ENCODE measurements around the gene AGBL4. TPM values are rescaled to one million over a fixed set of nuclear protein-coding genes. Genes with fewer than 3 reads are reported as not detected.

Gene AGBL4
- total and polyA plus RNA-seq, 9 of the 15 experiments (the other 6 are each of a cell fraction or from before 2014, with no cell fraction given): 0.11 TPM; not detected in 7

DNA sequence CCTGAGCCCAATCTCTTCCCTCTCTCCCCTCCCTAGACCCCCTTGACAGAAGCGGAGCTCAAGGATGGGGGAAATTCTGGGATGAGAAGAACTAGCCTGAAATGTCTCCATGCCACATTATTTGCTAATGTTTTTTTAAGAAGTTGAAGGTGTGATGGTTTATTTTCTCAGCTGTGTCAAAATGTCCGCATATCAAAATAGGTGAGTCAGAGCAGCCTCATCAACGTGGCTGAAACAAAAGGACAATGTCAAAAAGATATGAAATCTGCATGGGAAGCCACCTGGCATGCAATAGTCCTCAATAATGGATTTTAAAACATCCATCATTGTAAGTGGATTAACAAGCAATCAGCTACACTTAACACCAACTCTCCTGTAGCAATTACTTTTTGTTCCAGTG is 1348.5 kb downstream of the AGBL4 start (continued):
- no peak for TF ChIP-seq PTRF (tag; IDR thresholded peaks at IDR 0.05)
- TF ChIP-seq CUX1 (CRISPR knock-in tag; IDR thresholded peaks at IDR 0.05): no peak
- no peak for TF ChIP-seq ZNF511 (CRISPR knock-in tag; IDR thresholded peaks at IDR 0.05)

DNA sequence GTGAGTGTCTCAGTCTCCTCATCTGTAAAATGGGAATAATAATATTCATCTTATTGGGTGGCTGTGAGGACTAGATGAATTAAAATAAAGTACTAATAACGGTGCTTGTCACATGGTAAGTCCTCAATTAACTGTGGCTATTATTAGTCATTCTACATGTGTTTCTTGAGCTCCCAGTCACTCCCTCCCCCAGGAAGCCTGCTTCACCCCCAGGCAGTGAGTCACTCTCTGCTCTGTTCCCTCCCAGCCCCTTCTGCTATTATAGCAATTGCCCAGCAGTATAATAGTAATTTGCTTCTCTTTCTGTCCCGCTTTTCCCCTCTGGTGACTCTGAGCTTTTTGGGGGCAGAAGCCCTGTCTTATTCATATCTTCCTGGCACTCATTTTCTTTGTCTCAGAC is 1349.1 kb downstream of the AGBL4 start:
- Histone ChIP-seq H3K9me1 (ENCODE audit: control insufficient read depth, insufficient read depth, low read length) (no peaks in the 10 kb centered on the region), H3K4me3 (no peak overlapping the region), H4K20me1 (replicated peaks; ENCODE audit: control insufficient read depth, insufficient read depth, low read length) (no peaks in the 10 kb centered on the region), H3K36me3 (ENCODE audit: control insufficient read depth, insufficient read depth, low read length) (no peaks in the 10 kb centered on the region), H3K27me3 (ENCODE audit: control insufficient read depth in 2 of 2, insufficient read depth in 2 of 2, low read length in 2 of 2) (no peaks in the 10 kb centered on the region), H3K4me2 (ENCODE audit: insufficient read depth, low read length) (no peak overlapping the region), H3K79me2 (ENCODE audit: control insufficient read depth, insufficient read depth, low read length) (no peaks in the 10 kb centered on the region), H3K9me3 (replicated peaks; ENCODE audit: control insufficient read depth, insufficient read depth, low read depth, low read length) (no peaks in the 10 kb centered on the region), H3K27ac (ENCODE audit: extremely low read depth, low read depth, low read length) (no peak overlapping the region), H3K9ac (ENCODE audit: insufficient read depth in 1 of 2, low read depth in 2 of 2, low read length in 2 of 2) (no peak overlapping the region), H3K4me1 (replicated peaks in 1 of 2; ENCODE audit: control insufficient read depth in 2 of 2, insufficient read depth in 2 of 2, low read length in 2 of 2) (no peaks in the 10 kb centered on the region), H2AFZ (ENCODE audit: low read depth, low read length) (no peak overlapping the region)
- DNase-seq (ENCODE audit: extremely low read depth in 1 of 4, low spot score in 3 of 4) (no peak), ATAC-seq (no peak), FAIRE-seq (no peak)
- ChIA-PET POLR2A (no interaction called here), CTCF (ENCODE audit: low intra/inter-chr PET ratio) (no interaction called here)
- 0% methylated on average over 2 of the region's 2 CpGs for WGBS (ENCODE audit: insufficient coverage, low coverage, missing lambda C conversion rate)
- in situ Hi-C loops (cut with MboI): loop anchor here (10.0 kb wide), 1 partner anchor 1670 kb away; no protein-coding TSS in a partner anchor
- BruUV-seq (replicated peaks): no TSS peak
- intact Hi-C loops (cut with micrococcal nuclease): no loop called here
- TF ChIP-seq ZNF12 (CRISPR knock-in tag; IDR thresholded peaks at IDR 0.05) (no peak), ZNF253 (CRISPR knock-in tag; conservative IDR thresholded peaks at IDR 0.05) (no peak), SP1 (CRISPR knock-in tag; IDR thresholded peaks at IDR 0.05) (no peak), CXXC5 (CRISPR knock-in tag; IDR thresholded peaks at IDR 0.05) (no peak), MXI1 (IDR thresholded peaks at IDR 0.05; ENCODE audit: low read depth, low read length) (no peak), CBX3 (IDR thresholded peaks at IDR 0.05; ENCODE audit: borderline replicate concordance in 1 of 2, low read length in 2 of 2) (no peak), RFX7 (CRISPR knock-in tag; IDR thresholded peaks at IDR 0.05) (no peak), ZBTB9 (CRISPR knock-in tag; IDR thresholded peaks at IDR 0.05) (no peak), ZNF239 (CRISPR knock-in tag; IDR thresholded peaks at IDR 0.05) (no peak)
- TF ChIP-seq, protein P1, sequence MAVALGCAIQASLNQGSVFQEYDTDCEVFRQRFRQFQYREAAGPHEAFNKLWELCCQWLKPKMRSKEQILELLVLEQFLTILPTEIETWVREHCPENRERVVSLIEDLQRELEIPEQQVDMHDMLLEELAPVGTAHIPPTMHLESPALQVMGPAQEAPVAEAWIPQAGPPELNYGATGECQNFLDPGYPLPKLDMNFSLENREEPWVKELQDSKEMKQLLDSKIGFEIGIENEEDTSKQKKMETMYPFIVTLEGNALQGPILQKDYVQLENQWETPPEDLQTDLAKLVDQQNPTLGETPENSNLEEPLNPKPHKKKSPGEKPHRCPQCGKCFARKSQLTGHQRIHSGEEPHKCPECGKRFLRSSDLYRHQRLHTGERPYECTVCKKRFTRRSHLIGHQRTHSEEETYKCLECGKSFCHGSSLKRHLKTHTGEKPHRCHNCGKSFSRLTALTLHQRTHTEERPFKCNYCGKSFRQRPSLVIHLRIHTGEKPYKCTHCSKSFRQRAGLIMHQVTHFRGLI (CRISPR knock-in tag; IDR thresholded peaks at IDR 0.05): no peak
